SK-N-SH treated with all-trans-retinoic acid at 6 μM for 48 hours (cell line): ENCODE measurements around the gene TMEM245.

Experiments
- ARNTL ChIP-seq: fragments of 450-650 bp; formaldehyde crosslinking; IDR thresholded peaks from 2 replicates; pipeline ENCODE4 v1.5.0; 2020; ENCODE audit warnings: low read depth, mild to moderate bottlenecking, moderate library complexity, borderline replicate concordance
- ISL1 ChIP-seq: fragments of 250-450 bp; sonication (Bioruptor Pico); IDR thresholded peaks from 2 replicates; pipeline ENCODE4 v2.1.2; 2022; ENCODE audit warnings: mild to moderate bottlenecking, moderate library complexity
- SNAI2 ChIP-seq: fragments of 250-450 bp; sonication (Bioruptor Pico); IDR thresholded peaks from 2 replicates; pipeline ENCODE4 v1.5.0; 2020; ENCODE audit warnings: mild to moderate bottlenecking, moderate library complexity
- ZFP30 ChIP-seq: fragments of 450-650 bp; formaldehyde crosslinking; IDR thresholded peaks from 2 replicates; pipeline ENCODE4 v1.5.0; 2022; ENCODE audit warnings: mild to moderate bottlenecking, moderate library complexity
- ZNF8 ChIP-seq: fragments of 450-650 bp; formaldehyde crosslinking; IDR thresholded peaks from 2 replicates; pipeline ENCODE4 v1.5.0; 2020; ENCODE audit warnings: mild to moderate bottlenecking, moderate library complexity
- TF ChIP-seq, protein P1 (sequence below): fragments of 250-450 bp; sonication (Bioruptor Pico); IDR thresholded peaks from 2 replicates; pipeline ENCODE4 v1.5.1; 2021; ENCODE audit warnings: mild to moderate bottlenecking, moderate library complexity

DNA sequence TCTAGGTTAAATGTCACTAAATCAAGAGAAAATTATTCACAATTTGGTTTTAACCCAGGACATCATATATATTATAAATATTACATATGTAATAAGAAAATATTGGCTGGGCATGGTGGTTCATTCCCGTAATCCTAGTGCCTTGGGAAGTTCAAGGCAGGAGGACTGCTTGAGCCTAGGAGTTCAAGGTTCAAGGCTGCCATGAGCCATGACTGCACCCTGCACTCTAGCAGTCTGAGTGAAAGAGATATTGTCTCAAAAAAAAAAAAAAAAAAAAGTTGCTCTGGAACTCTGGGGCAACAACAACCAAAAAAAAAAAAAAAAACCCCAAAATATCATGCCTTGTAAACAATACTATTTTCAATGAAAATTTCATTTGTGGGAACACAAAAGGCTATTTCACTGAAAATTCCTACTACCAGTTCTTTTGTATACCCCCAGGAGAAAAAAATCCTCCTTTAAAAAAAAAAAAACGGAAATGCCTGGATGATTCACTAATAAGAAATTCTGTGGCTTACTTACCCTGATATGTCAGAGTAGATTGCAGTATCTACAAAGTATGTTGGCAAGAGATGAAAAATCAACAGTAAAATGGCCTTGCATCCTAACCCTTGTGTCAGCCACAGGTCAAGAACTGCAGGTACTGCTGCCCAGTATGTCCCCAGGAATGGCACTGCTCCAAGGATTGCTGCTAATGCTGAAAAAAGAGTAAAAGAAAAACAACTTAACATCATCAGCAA, 83.9 kb downstream of the TMEM245 start:
- TF ChIP-seq ZFP30 = no peak
- TF ChIP-seq, protein P1, sequence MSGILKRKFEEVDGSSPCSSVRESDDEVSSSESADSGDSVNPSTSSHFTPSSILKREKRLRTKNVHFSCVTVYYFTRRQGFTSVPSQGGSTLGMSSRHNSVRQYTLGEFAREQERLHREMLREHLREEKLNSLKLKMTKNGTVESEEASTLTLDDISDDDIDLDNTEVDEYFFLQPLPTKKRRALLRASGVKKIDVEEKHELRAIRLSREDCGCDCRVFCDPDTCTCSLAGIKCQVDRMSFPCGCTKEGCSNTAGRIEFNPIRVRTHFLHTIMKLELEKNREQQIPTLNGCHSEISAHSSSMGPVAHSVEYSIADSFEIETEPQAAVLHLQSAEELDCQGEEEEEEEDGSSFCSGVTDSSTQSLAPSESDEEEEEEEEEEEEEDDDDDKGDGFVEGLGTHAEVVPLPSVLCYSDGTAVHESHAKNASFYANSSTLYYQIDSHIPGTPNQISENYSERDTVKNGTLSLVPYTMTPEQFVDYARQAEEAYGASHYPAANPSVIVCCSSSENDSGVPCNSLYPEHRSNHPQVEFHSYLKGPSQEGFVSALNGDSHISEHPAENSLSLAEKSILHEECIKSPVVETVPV = no peak
- TF ChIP-seq ARNTL = no peak
- no peak for TF ChIP-seq SNAI2
- no peak for TF ChIP-seq ZNF8
- peak; percentile 86 for TF ChIP-seq ISL1 (CRISPR knock-in tag)
